Activated CD4-positive, alpha-beta T cell treated with anti-CD3 and anti-CD28 coated beads for 36 hours (primary cell): ENCODE results near the gene CGB1. TPM values are rescaled to one million over a fixed set of nuclear protein-coding genes. Genes with fewer than 3 reads are reported as not detected.

Experiments
- ATAC-seq: fragments of 200-7000 bp; cut with Tn5 transposase; one replicate; pipeline ENCODE4 v1.10.0; 2021; ENCODE audit warnings: mild to moderate bottlenecking, moderate library complexity
- CTCF ChIA-PET: fragments of 350-600 bp; sonication (Branson Sonifier 250); formaldehyde crosslinking; loops from one replicate; lab custom pipeline; 2021; ENCODE audit warnings: antibody characterized with exemption; lab: Charles Lee
- POLR2A ChIA-PET: fragments of 350-600 bp; sonication (Branson Sonifier 250); formaldehyde crosslinking; loops from one replicate; lab custom pipeline; 2021; ENCODE audit warnings: antibody characterized with exemption, inconsistent platforms; lab: Charles Lee
- DNase-seq: peaks from one replicate; pipeline ENCODE4 v3.0.0-alpha.2; 2020
- H3K27ac Mint-ChIP-seq: one replicate; pipeline ENCODE4 v1.8.0; 2021; ENCODE audit warnings: mixed read lengths
- H3K27me3 Mint-ChIP-seq: one replicate; pipeline ENCODE4 v1.8.0; 2021; ENCODE audit warnings: mixed read lengths
- H3K36me3 Mint-ChIP-seq: one replicate; pipeline ENCODE4 v1.8.0; 2021; ENCODE audit warnings: low read depth, mixed read lengths
- H3K4me1 Mint-ChIP-seq: one replicate; pipeline ENCODE4 v1.8.0; 2021; ENCODE audit warnings: mixed read lengths
- H3K4me3 Mint-ChIP-seq: one replicate; pipeline ENCODE4 v1.8.0; 2021; ENCODE audit warnings: mild to moderate bottlenecking, moderate library complexity, mixed read lengths
- H3K9me3 Mint-ChIP-seq: one replicate; pipeline ENCODE4 v1.8.0; 2021; ENCODE audit warnings: low read depth, mixed read lengths
- intact Hi-C, 2 experiments: fragments of 100-400 bp; cut with DNase I in 1 of 2; cut with micrococcal nuclease in 1 of 2; formaldehyde crosslinking; loops; one replicate each; pipeline versions ENCODE4 v1.14.2 to v1.15.1; 2022 to 2024; cut with DNase I, micrococcal nuclease
- total RNA-seq, 2 experiments: library from RNA; stranded (reverse); gene quantifications; one replicate each; pipeline ENCODE4 v1.2.3, GENCODE V29; 2021

CGB1 gene
- total RNA-seq, 2 experiments from 2014 or later = not detected

GRCh38 chr19:49071860-49072547 is 35.3 kb upstream of the CGB1 start:
- Mint-ChIP-seq H3K4me3 (no peak overlapping the region), H3K4me1 (peaks cover 7% of the 10 kb centered on the region), H3K36me3 (no peaks in the 10 kb centered on the region), H3K27ac (no peak overlapping the region), H3K27me3 (peaks cover 58% of the 10 kb centered on the region), H3K9me3 (no peaks in the 10 kb centered on the region)
- ChIA-PET POLR2A (no interaction called here), CTCF (no interaction called here)
- DNase-seq (peak; percentile 49), ATAC-seq (no peak)
- intact Hi-C loops = no loop called here

- Mint-ChIP-seq H3K27me3 (peaks cover 67% of the 10 kb centered on the region), H3K9me3 (no peaks in the 10 kb centered on the region), H3K36me3 (no peaks in the 10 kb centered on the region), H3K4me3 (no peak overlapping the region), H3K27ac (no peak overlapping the region), H3K4me1 (peaks cover 7% of the 10 kb centered on the region)
- ChIA-PET CTCF (interaction anchor here (0.9 to 1.7 kb wide), 3 partner anchors 10 to 73 kb away, joined by 3 to 8 read pairs (median 5); no protein-coding TSS in a partner anchor), POLR2A (no interaction called here)
- ATAC-seq = no peak
- DNase-seq = no peak
- intact Hi-C loops = no loop called here
Measured at GRCh38 chr19:49070416-49070815, 33.7 kb upstream of the CGB1 start.

GRCh38 chr19:49069026-49069425 is 32.3 kb upstream of the CGB1 start:
- H3K27ac Mint-ChIP-seq = no peak overlapping the region
- DNase-seq (no peak), ATAC-seq (no peak)
- POLR2A ChIA-PET = no interaction called here
- H3K4me1 Mint-ChIP-seq = peaks cover 7% of the 10 kb centered on the region
- intact Hi-C loops = no loop called here
- H3K9me3 Mint-ChIP-seq = no peaks in the 10 kb centered on the region
- H3K4me3 Mint-ChIP-seq = no peak overlapping the region
- H3K27me3 Mint-ChIP-seq = peaks cover 68% of the 10 kb centered on the region
- CTCF ChIA-PET = interaction anchor here (0.7 to 1.7 kb wide), 2 partner anchors 8 to 37 kb away, joined by 3 to 8 read pairs; no protein-coding TSS in a partner anchor
- no peaks in the 10 kb centered on the region for H3K36me3 Mint-ChIP-seq

GRCh38 chr19:49067554-49067953 is 30.9 kb upstream of the CGB1 start:
- POLR2A ChIA-PET = no interaction called here
- DNase-seq (no peak), ATAC-seq (no peak)
- Mint-ChIP-seq H3K4me3 (no peak overlapping the region), H3K36me3 (no peaks in the 10 kb centered on the region), H3K9me3 (no peaks in the 10 kb centered on the region), H3K27ac (no peak overlapping the region), H3K4me1 (no peaks in the 10 kb centered on the region), H3K27me3 (peaks cover 59% of the 10 kb centered on the region)
- intact Hi-C loops = no loop called here
- CTCF ChIA-PET = no interaction called here

GRCh38 chr19:49065905-49066512 is 29.3 kb upstream of the CGB1 start:
- no peak overlapping the region for H3K4me3 Mint-ChIP-seq
- no peak overlapping the region for H3K27ac Mint-ChIP-seq
- ATAC-seq (no peak), DNase-seq (no peak)
- no peaks in the 10 kb centered on the region for H3K4me1 Mint-ChIP-seq
- H3K9me3 Mint-ChIP-seq = no peaks in the 10 kb centered on the region
- intact Hi-C loops = no loop called here
- ChIA-PET CTCF (interaction anchor here (1.0 to 1.6 kb wide), 2 partner anchors 10 to 32 kb away, joined by 3 read pairs; no protein-coding TSS in a partner anchor), POLR2A (no interaction called here)
- H3K27me3 Mint-ChIP-seq = peaks cover 53% of the 10 kb centered on the region
- no peaks in the 10 kb centered on the region for H3K36me3 Mint-ChIP-seq

GRCh38 chr19:49064768-49065611 is 28.3 kb upstream of the CGB1 start, which contains the start of gene NTF4:
TSS of gene NTF4 (minus strand) at chr19:49064818. CDS start at chr19:49061997, 2,821 bp downstream.
- CTCF ChIA-PET = interaction anchor here (1.6 kb wide), 1 partner anchor 9 kb away, joined by 3 read pairs; no protein-coding TSS in a partner anchor
- Mint-ChIP-seq H3K4me3 (no peak within 1 kb of the TSS), H3K4me1 (no peaks in the 10 kb centered on the region), H3K9me3 (no peaks in the 10 kb centered on the region), H3K27ac (no peak within 1 kb of the TSS), H3K36me3 (no peaks in the 10 kb centered on the region), H3K27me3 (peaks cover 51% of the 10 kb centered on the region)
- ATAC-seq = peak; percentile 36
- DNase-seq = peak; percentile 32
- POLR2A ChIA-PET = interaction anchor here (0.6 kb wide), 1 partner anchor 257 kb away, joined by 5 read pairs; no protein-coding TSS in a partner anchor
- intact Hi-C loops = no loop called here

GRCh38 chr19:49064029-49064629 is 27.4 kb upstream of the CGB1 start:
- ChIA-PET CTCF (interaction anchor here (1.6 kb wide), 1 partner anchor 8 kb away, joined by 3 read pairs; no protein-coding TSS in a partner anchor), POLR2A (no interaction called here)
- Mint-ChIP-seq H3K4me1 (no peaks in the 10 kb centered on the region), H3K4me3 (no peak overlapping the region), H3K9me3 (no peaks in the 10 kb centered on the region), H3K36me3 (no peaks in the 10 kb centered on the region), H3K27me3 (peaks cover 50% of the 10 kb centered on the region), H3K27ac (no peak overlapping the region)
- ATAC-seq (no peak), DNase-seq (no peak)
- intact Hi-C loops = no loop called here

- no peak overlapping the region for H3K27ac Mint-ChIP-seq
- H3K4me3 Mint-ChIP-seq = no peak overlapping the region
- ATAC-seq (no peak), DNase-seq (no peak)
- POLR2A ChIA-PET = no interaction called here
- peaks cover 17% of the 10 kb centered on the region for H3K4me1 Mint-ChIP-seq
- H3K36me3 Mint-ChIP-seq = no peaks in the 10 kb centered on the region
- CTCF ChIA-PET = interaction anchor here (1.4 to 1.7 kb wide), 2 partner anchors 9 to 137 kb away, joined by 5 to 8 read pairs; no protein-coding TSS in a partner anchor
- intact Hi-C loops = no loop called here
- H3K9me3 Mint-ChIP-seq = no peaks in the 10 kb centered on the region
- peaks cover 56% of the 10 kb centered on the region for H3K27me3 Mint-ChIP-seq
Measured at GRCh38 chr19:49061445-49061844, 24.8 kb upstream of the CGB1 start.

- CTCF ChIA-PET = interaction anchor here (1.3 to 1.7 kb wide), 3 partner anchors 9 to 138 kb away, joined by 4 to 8 read pairs (median 5); no protein-coding TSS in a partner anchor
- no peak for DNase-seq
- ATAC-seq = no peak
- H3K4me3 Mint-ChIP-seq = no peak overlapping the region
- no peaks in the 10 kb centered on the region for H3K36me3 Mint-ChIP-seq
- no peaks in the 10 kb centered on the region for H3K9me3 Mint-ChIP-seq
- H3K4me1 Mint-ChIP-seq = peaks cover 20% of the 10 kb centered on the region
- intact Hi-C loops = no loop called here
- H3K27me3 Mint-ChIP-seq = peaks cover 52% of the 10 kb centered on the region
- H3K27ac Mint-ChIP-seq = no peak overlapping the region
- POLR2A ChIA-PET = interaction anchor here (0.6 kb wide), 1 partner anchor 134 kb away, joined by 4 read pairs; no protein-coding TSS in a partner anchor
Measured at GRCh38 chr19:49061000-49061399, 24.3 kb upstream of the CGB1 start.

- CTCF ChIA-PET = interaction anchor here (1.3 to 2.0 kb wide), 2 partner anchors 8 to 66 kb away, joined by 4 to 5 read pairs; partner anchors contain the start of genes GYS1 and RUVBL2
- H3K36me3 Mint-ChIP-seq = no peaks in the 10 kb centered on the region
Measured at GRCh38 chr19:49059053-49059452, 22.4 kb upstream of the CGB1 start.

More at GRCh38 chr19:49059053-49059452, 22.4 kb upstream of the CGB1 start:
- intact Hi-C loops = loop anchor here in 1 of 2 experiments (5.0 kb wide), 1 partner anchor 93 kb away; no protein-coding TSS in a partner anchor
- Mint-ChIP-seq H3K4me1 (peaks cover 20% of the 10 kb centered on the region), H3K27me3 (peaks cover 40% of the 10 kb centered on the region), H3K27ac (no peak overlapping the region), H3K9me3 (no peaks in the 10 kb centered on the region), H3K4me3 (no peak overlapping the region)
- DNase-seq = no peak
- POLR2A ChIA-PET = no interaction called here
- ATAC-seq = no peak
